ENCODE results near the gene KRTAP10-10. TPM values are rescaled to one million over a fixed set of nuclear protein-coding genes. Genes with fewer than 3 reads are reported as not detected.
"Not testable (repeated sequence)": the region's sequence is repeated elsewhere in the genome, so short reads cannot be mapped to it uniquely, and the experiment has no call there.

KRTAP10-10 gene
- total RNA-seq, 1 experiment from 2014 or later = not detected

GRCh38 chr21:44601091-44601490 is 36.1 kb upstream of the KRTAP10-10 start:
- peak; percentile 11 for DNase-seq (ENCODE audit: low read depth, low spot score)
- in situ Hi-C loops (cut with HindIII; ENCODE audit: low pct_unique_long_range_greater_than_20kb, low sequenced_read_pairs) = not testable (repeated sequence)

- in situ Hi-C loops (cut with HindIII; ENCODE audit: low pct_unique_long_range_greater_than_20kb, low sequenced_read_pairs) = no loop called here
- no peak for DNase-seq (ENCODE audit: low read depth, low spot score)
These were observed 35.3 kb upstream of the KRTAP10-10 start for GRCh38 chr21:44601596-44602462.

GRCh38 chr21:44602463-44602850 is 34.7 kb upstream of the KRTAP10-10 start:
- in situ Hi-C loops (cut with HindIII; ENCODE audit: low pct_unique_long_range_greater_than_20kb, low sequenced_read_pairs) = no loop called here
- DNase-seq (ENCODE audit: low read depth, low spot score) = no peak

- DNase-seq (ENCODE audit: low read depth, low spot score) = no peak
- in situ Hi-C loops (cut with HindIII; ENCODE audit: low pct_unique_long_range_greater_than_20kb, low sequenced_read_pairs) = no loop called here
These were observed 33.9 kb upstream of the KRTAP10-10 start for GRCh38 chr21:44603109-44603875.

GRCh38 chr21:44603911-44604310 is 33.2 kb upstream of the KRTAP10-10 start:
- no peak for DNase-seq (ENCODE audit: low read depth, low spot score)
- in situ Hi-C loops (cut with HindIII; ENCODE audit: low pct_unique_long_range_greater_than_20kb, low sequenced_read_pairs) = no loop called here

- in situ Hi-C loops (cut with HindIII; ENCODE audit: low pct_unique_long_range_greater_than_20kb, low sequenced_read_pairs) = no loop called here
These were observed 30.7 kb upstream of the KRTAP10-10 start for GRCh38 chr21:44606495-44606894.

GRCh38 chr21:44609193-44609592 is 28.0 kb upstream of the KRTAP10-10 start:
- in situ Hi-C loops (cut with HindIII; ENCODE audit: low pct_unique_long_range_greater_than_20kb, low sequenced_read_pairs) = no loop called here
- no peak for DNase-seq (ENCODE audit: low read depth, low spot score)

More at GRCh38 chr21:44606495-44606894, 30.7 kb upstream of the KRTAP10-10 start:
- no peak for DNase-seq (ENCODE audit: low read depth, low spot score)

GRCh38 chr21:44610157-44610843 is 26.9 kb upstream of the KRTAP10-10 start:
- DNase-seq (ENCODE audit: low read depth, low spot score); in situ Hi-C loops (cut with HindIII; ENCODE audit: low pct_unique_long_range_greater_than_20kb, low sequenced_read_pairs): not testable (repeated sequence)

GRCh38 chr21:44611551-44611950 is 25.6 kb upstream of the KRTAP10-10 start:
- in situ Hi-C loops (cut with HindIII; ENCODE audit: low pct_unique_long_range_greater_than_20kb, low sequenced_read_pairs) = no loop called here

GRCh38 chr21:44612029-44612486 is 25.1 kb upstream of the KRTAP10-10 start, which contains the start of gene KRTAP10-8:
KRTAP10-8 (plus strand) TSS chr21:44612079; CDS start chr21:44612101, 22 bp downstream.
- in situ Hi-C loops (cut with HindIII; ENCODE audit: low pct_unique_long_range_greater_than_20kb, low sequenced_read_pairs) = no loop called here
- DNase-seq (ENCODE audit: low read depth, low spot score) = no peak

More at GRCh38 chr21:44611551-44611950, 25.6 kb upstream of the KRTAP10-10 start:
- no peak for DNase-seq (ENCODE audit: low read depth, low spot score)

GRCh38 chr21:44612669-44613229 is 24.4 kb upstream of the KRTAP10-10 start:
- in situ Hi-C loops (cut with HindIII; ENCODE audit: low pct_unique_long_range_greater_than_20kb, low sequenced_read_pairs) = no loop called here

GRCh38 chr21:44613386-44614155 is 23.6 kb upstream of the KRTAP10-10 start:
- no peak for DNase-seq (ENCODE audit: low read depth, low spot score)
- in situ Hi-C loops (cut with HindIII; ENCODE audit: low pct_unique_long_range_greater_than_20kb, low sequenced_read_pairs) = no loop called here

More at GRCh38 chr21:44612669-44613229, 24.4 kb upstream of the KRTAP10-10 start:
- DNase-seq (ENCODE audit: low read depth, low spot score) = no peak

- no peak for DNase-seq (ENCODE audit: low read depth, low spot score)
- in situ Hi-C loops (cut with HindIII; ENCODE audit: low pct_unique_long_range_greater_than_20kb, low sequenced_read_pairs) = no loop called here
These were observed 23.0 kb upstream of the KRTAP10-10 start for GRCh38 chr21:44614161-44614631.

- DNase-seq (ENCODE audit: low read depth, low spot score) = no peak
- in situ Hi-C loops (cut with HindIII; ENCODE audit: low pct_unique_long_range_greater_than_20kb, low sequenced_read_pairs) = no loop called here
These were observed 22.2 kb upstream of the KRTAP10-10 start for GRCh38 chr21:44614961-44615391.

GRCh38 chr21:44615466-44615865 is 21.7 kb upstream of the KRTAP10-10 start:
- in situ Hi-C loops (cut with HindIII; ENCODE audit: low pct_unique_long_range_greater_than_20kb, low sequenced_read_pairs) = no loop called here
- no peak for DNase-seq (ENCODE audit: low read depth, low spot score)

- DNase-seq (ENCODE audit: low read depth, low spot score) = no peak
- in situ Hi-C loops (cut with HindIII; ENCODE audit: low pct_unique_long_range_greater_than_20kb, low sequenced_read_pairs) = no loop called here
These were observed 21.1 kb upstream of the KRTAP10-10 start for GRCh38 chr21:44615911-44616590.
